ENCODE measurements around the gene TNFAIP8L2.

TNFAIP8L2 gene
- 4.1 to 24.9 (median 9.8) reads per million in 3 experiments for total RNA-seq

GRCh38 chr1:151156515-151156819, at the start of gene TNFAIP8L2:
Gene TNFAIP8L2 (plus strand): TSS chr1:151156649. CDS start chr1:151158698, 2,049 bp downstream.
- DNase-seq = peak; percentile 58

GRCh38 chr1:151106894-151107293, 49.6 kb upstream of the TNFAIP8L2 start:
- no peak for DNase-seq

GRCh38 chr1:151108331-151108730, 48.1 kb upstream of the TNFAIP8L2 start:
- DNase-seq = no peak

GRCh38 chr1:151113877-151114276, 42.6 kb upstream of the TNFAIP8L2 start:
- DNase-seq = no peak

- no peak for DNase-seq
Measured at GRCh38 chr1:151124763-151125403, 31.6 kb upstream of the TNFAIP8L2 start.

GRCh38 chr1:151128800-151129199, 27.6 kb upstream of the TNFAIP8L2 start:
- DNase-seq = no peak

- DNase-seq = peak; percentile 74
Measured at GRCh38 chr1:151130987-151131586, 25.4 kb upstream of the TNFAIP8L2 start.

- DNase-seq = no peak
Measured at GRCh38 chr1:151131701-151132334, 24.6 kb upstream of the TNFAIP8L2 start.

- DNase-seq = no peak
Measured at GRCh38 chr1:151132335-151133017, 24.0 kb upstream of the TNFAIP8L2 start.

- DNase-seq = no peak
Measured at GRCh38 chr1:151133018-151133806, 23.2 kb upstream of the TNFAIP8L2 start.

GRCh38 chr1:151134396-151134795, 22.1 kb upstream of the TNFAIP8L2 start:
- no peak for DNase-seq

GRCh38 chr1:151134991-151135390, 21.5 kb upstream of the TNFAIP8L2 start:
- DNase-seq = no peak

- DNase-seq = no peak
Measured at GRCh38 chr1:151135433-151136385, 20.7 kb upstream of the TNFAIP8L2 start.

GRCh38 chr1:151137789-151138188, 18.7 kb upstream of the TNFAIP8L2 start:
- no peak for DNase-seq

- no peak for DNase-seq
Measured at GRCh38 chr1:151142411-151143056, 13.9 kb upstream of the TNFAIP8L2 start.

- DNase-seq = no peak
Measured at GRCh38 chr1:151143057-151143435, 13.4 kb upstream of the TNFAIP8L2 start.

- no peak for DNase-seq
Measured at GRCh38 chr1:151143986-151144385, 12.5 kb upstream of the TNFAIP8L2 start.

- no peak for DNase-seq
Measured at GRCh38 chr1:151144474-151145303, 11.8 kb upstream of the TNFAIP8L2 start.

GRCh38 chr1:151145304-151146071, 11.0 kb upstream of the TNFAIP8L2 start:
- DNase-seq = no peak

- no peak for DNase-seq
Measured at GRCh38 chr1:151146072-151146411, 10.4 kb upstream of the TNFAIP8L2 start.

Measured in central memory CD4-positive, alpha-beta T cell (primary cell).